UCSD-AML1 (cell line): ENCODE measurements around the gene PPP1R15B.

Experiments
- DNase-seq: peaks from one replicate; lab custom pipeline; 2025; ENCODE audit not compliant: unreplicated experiment; lab: John Stamatoyannopoulos, UW

Gene PPP1R15B

DNA sequence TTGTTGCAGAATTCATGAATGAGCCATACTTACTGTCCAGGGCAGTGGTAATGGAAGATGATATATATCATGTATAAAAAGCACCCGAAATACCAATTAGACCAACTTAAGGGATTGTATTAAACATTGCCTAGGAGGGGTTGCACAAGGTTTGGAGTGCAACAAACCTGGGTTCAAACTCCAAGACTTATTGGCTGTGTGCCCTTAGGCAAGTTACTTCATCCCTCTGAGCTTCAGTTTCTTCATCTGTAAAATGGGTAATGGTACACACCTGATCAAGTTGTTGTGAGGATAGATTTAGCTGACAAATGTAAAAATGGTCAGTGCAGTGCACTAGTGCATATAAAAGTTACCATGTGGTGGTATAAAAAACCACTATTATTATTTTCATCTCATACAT is 9.8 kb upstream of the PPP1R15B start:
- DNase-seq, result no peak

- DNase-seq, result no peak
These were observed 8.7 kb upstream of the PPP1R15B start for GRCh38 chr1:204420039-204421004.

DNA sequence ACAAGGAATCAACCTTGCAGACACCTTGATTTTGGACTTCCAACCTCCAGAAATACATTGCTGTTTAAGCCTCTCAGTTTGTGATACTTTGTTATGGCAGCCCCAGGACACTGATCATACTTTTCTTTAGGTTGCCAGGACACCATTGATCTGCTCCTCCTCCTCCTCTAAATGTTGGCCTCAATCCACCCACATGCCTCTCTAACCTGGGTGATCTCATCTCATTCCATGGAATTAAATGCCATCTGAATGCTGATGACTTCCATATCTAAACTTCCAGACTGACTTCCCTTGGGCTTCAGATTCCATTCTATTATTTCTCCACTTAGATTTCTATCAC is 7.4 kb upstream of the PPP1R15B start:
- DNase-seq, result no peak

DNA sequence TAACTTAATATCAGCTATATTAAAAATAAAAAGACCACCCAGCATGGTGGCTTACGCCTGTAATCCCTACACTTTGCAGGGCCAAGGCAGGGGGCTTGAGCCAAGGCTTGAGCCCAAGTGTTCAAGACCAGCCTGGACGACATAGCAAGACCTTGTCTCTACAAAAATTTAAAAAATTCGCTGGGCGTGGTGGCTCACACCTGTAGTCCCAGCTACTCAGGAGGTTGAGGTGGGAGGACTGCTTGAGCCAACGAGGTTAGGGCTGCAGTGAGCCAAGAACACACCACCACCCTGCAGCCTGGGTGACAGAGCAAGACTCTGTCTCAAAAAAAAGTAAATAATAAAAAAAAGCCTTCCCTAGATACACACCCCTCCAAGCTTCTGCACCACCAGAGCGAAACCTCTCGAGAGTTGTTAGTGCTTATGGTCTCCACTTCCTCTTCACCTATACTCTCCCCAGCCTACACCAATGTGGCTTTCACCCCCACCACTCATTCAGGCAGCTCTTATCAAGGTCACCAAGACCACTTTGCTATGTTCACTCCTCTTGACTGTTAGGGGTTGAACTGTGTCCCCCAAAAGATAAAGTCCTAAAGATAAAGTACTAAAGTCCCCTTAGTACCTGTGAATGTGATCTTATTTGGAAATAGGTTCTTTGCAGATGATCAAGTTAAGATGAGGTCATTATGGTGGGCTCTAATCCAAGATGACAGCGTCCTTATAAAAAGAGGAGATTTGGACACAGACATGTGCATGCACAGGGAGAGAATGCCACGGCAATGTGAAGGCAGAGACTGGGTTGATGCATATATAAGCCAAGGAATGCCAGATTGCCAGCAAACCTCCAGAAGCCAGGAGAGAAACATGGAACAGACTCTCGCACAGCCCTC is 6.8 kb upstream of the PPP1R15B start:
- DNase-seq, result no peak

GRCh38 chr1:204417074-204417997 is 5.7 kb upstream of the PPP1R15B start:
- peak; percentile 56 for DNase-seq

- DNase-seq, result no peak
These were observed 5.0 kb upstream of the PPP1R15B start for GRCh38 chr1:204416589-204417073.

DNA sequence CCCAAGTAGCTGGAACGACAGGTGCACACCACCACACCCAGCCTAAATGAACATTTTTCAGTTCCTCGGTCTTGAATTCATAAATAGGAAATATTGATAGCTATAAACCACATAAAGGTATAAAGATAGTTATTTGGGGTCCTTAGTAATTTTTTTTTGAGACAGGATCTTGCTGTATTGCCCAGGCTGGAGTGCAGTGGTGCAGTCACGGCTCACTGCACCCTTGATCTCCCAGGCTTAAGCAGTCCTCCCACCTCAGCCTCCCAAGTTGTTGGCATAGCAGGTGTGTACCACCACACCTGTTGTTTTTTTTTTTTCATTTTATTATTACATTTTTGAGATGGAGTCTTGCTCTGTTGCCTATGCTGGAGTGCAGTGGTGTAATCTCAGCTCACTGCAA is 3.7 kb upstream of the PPP1R15B start:
- no peak for DNase-seq

DNA sequence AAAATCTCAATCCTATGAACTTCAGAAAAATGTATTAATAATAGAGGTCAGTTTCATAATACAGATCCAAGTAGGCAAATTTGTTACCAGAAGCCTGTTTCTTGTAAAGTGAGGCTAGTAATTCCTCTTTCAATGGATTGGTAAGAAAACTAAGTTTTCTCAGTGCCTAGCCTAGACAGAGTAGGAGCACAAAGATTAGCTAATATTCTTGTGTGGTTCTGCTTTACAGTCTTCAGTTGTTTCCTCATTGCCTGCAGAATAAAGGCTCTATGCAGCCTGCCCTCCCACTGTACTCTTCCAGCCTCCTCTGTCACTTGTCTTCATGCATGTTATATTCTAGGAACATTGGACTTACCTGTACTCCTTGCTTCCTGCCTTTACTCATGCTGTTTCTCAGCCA is 2.4 kb upstream of the PPP1R15B start:
- no peak for DNase-seq

GRCh38 chr1:204413170-204413535 is 1.5 kb upstream of the PPP1R15B start:
- no peak for DNase-seq

GRCh38 chr1:204410688-204411450 is 748 bp downstream of the PPP1R15B start:
- DNase-seq, result peak; percentile 66

DNA sequence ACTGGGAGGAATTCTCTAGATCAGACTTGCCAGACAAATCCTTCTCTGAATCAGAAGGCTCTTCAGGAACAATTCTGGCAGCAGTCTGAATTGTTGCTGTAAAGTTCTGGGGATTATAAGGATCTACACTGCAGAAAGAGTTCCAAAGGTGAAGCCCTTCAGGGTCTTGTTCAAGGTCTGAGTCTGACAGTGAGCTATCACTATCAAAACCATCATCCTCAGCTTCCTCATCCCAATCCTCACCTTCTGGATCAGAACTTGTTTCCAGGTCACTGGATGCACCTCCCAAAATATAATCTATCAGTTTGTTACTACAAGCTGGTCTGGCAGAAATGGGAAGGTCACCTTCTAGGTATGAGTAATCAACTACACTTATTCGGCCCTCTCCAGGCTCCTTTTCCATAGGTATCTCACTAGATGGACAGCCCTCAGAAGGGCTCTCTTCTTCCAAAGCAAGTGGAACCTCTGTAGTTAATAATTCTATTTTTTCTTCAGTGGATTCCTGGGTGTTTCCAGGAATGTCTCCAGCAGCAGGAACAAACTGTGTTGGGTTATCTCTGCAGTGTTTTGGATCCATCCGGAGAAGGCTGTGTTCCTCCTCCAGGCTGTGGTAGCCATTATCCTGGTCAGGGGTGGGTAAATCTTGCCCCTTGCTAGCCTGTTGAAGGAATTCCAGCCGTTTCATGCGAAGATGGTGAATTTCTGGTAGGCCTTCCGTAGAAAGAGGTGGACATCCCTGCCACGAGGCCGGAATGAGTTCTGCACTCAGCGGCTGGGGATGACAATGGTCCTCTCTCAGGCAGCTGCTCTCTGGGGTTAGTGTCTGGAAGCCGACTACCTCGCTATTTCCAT is 1.6 kb downstream of the PPP1R15B start:
- DNase-seq, result no peak

DNA sequence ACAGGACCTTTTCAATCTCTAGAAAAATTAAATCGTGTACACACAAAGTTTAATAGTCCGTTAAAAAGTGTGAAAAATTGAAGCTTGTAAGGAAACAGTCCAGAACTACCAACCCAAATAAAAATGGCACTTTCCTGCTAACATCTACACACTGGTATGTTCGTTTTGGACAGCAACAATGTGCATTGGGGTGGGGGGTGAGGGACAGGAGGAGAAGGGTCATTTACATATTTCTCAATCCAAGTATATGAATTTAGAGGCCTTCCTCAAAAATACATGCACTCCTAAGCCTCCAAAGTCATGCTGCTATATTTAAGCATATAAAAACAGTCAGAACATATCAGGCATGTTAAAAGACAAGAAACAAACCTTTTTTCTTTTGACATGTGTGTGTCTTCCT is 2.5 kb downstream of the PPP1R15B start:
- DNase-seq, result no peak

- DNase-seq, result no peak
These were observed 3.0 kb downstream of the PPP1R15B start for GRCh38 chr1:204408602-204409001.

DNA sequence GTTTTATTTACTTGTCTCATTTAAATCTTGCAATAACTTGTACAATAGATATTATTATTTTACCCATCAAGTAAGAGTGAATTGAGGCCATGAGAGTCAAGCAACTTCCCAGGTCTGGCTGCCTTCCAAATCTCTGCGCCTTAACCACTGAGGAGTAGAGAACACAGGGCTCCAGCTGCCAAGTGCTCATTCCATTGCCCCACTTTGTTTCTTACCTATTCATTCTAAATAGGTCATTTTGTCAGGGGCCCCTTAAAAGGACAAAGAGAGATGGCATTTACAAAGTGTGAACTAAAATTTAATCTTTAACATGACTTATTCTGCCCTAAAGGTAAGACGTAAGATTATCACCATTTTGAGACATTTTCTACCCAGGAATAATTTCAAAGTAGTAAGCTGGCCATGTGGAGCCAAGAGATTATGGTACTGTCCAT is 3.5 kb downstream of the PPP1R15B start:
- no peak for DNase-seq

GRCh38 chr1:204407295-204407971 is 4.2 kb downstream of the PPP1R15B start:
- DNase-seq, result no peak

DNA sequence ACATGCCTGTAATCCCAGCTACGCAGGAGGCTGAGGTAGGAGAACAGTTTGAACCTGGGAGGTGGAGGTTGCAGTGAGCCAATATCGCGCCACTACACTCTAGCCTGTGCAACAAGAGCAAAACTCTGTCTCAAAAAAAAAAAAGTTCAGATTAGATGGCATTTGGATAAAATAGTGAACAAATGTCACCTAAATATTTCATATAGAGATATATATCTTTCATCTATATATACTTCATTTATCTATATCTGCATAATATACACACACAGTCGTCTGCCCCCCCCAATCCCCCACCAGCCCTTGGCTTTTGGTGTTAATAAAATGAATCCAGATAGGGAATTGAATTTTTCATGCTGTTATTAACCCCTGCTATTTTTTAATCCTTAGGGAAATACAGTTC is 5.0 kb downstream of the PPP1R15B start:
- no peak for DNase-seq

GRCh38 chr1:204405988-204406387 is 5.6 kb downstream of the PPP1R15B start:
- DNase-seq, result no peak

GRCh38 chr1:204404629-204405028 is 7.0 kb downstream of the PPP1R15B start:
- no peak for DNase-seq

DNA sequence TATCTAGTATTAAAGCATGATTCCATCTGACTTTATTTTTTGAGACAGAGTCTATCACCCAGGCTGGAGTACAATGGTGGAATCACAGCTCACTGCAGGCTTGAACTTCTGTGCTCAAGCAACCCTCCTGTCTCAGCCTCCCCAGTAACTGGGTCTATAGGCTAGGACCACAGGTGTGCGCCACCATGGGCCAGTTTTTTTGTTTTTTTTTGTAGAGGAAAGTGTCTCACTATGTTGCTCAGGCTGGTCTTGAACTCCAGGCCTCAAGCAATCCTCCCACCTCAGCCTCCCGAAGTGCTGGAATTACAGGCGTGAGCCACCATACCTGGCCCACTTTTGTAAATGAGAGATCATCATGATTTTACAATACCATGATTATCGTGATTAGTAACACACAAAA is 9.2 kb downstream of the PPP1R15B start:
- DNase-seq, result no peak
